Colonic mucosa (tissue), 4 donors: ENCODE results near the gene CAPN9. TPM values are rescaled to one million over a fixed set of nuclear protein-coding genes. Genes with fewer than 3 reads are reported as not detected.
A peak's percentile ranks its signal among the peaks of the same experiment; 100 is the strongest.

Experiments
- DNase-seq: peaks from one replicate; pipeline ENCODE4 v3.0.0-alpha.2; 2020
- H3K27ac ChIP-seq: fragments of 200-600 bp; one replicate; pipeline ENCODE4 v1.8.0; 2021
- H3K27me3 ChIP-seq: fragments of 200-600 bp; one replicate; pipeline ENCODE4 v1.8.0; 2021
- H3K36me3 ChIP-seq: fragments of 200-600 bp; one replicate; pipeline ENCODE4 v1.8.0; 2021
- H3K4me1 ChIP-seq: fragments of 200-600 bp; one replicate; pipeline ENCODE4 v1.8.0; 2021; ENCODE audit warnings: mild to moderate bottlenecking
- H3K4me3 ChIP-seq: fragments of 200-600 bp; one replicate; pipeline ENCODE4 v1.8.0; 2021
- H3K9ac ChIP-seq, 2 donors: one replicate each; pipeline ENCODE4 v1.7.0; 2013; ENCODE audit warnings: control low read depth in 2 of 2, low read depth in 2 of 2, low read length in 2 of 2
- H3K9me3 ChIP-seq: fragments of 200-600 bp; one replicate; pipeline ENCODE4 v1.8.0; 2021
- CTCF ChIP-seq: fragments of 200-600 bp; IDR thresholded peaks from one replicate; pipeline ENCODE4 v1.8.0; 2022; ENCODE audit warnings: antibody characterized with exemption, mild to moderate bottlenecking
- intact Hi-C: fragments of 100-400 bp; cut with DNase I; formaldehyde crosslinking; loops from one replicate; pipeline ENCODE4 v1.14.1; 2022
- total RNA-seq, 2 donors: library from RNA; stranded (reverse); fragmentation: NEBNext Ultra II Directional in 1 of 2; extraction: Animal tissue kit (Norgen Biotek cat#: 25700) in 1 of 2; gene quantifications; one replicate each; pipeline ENCODE4 v1.2.1, GENCODE V29; 2021
- donor health status: healthy.
- donor health status: DM: no; HTN: no; CAD: no.
- donor health status: DM: no; HTN: no; CAD: no.

CAPN9 gene
- total RNA-seq, 2 donors from 2014 or later, result 14.3 to 36.3 TPM

- intact Hi-C loops, result no loop called here
- Histone ChIP-seq H3K4me1 (no peaks in the 10 kb centered on the region), H3K4me3 (no peak overlapping the region), H3K9me3 (no peaks in the 10 kb centered on the region), H3K36me3 (no peaks in the 10 kb centered on the region), H3K27ac (no peak overlapping the region), H3K27me3 (no peaks in the 10 kb centered on the region), H3K9ac (no peak overlapping the region)
- DNase-seq, result no peak
- no peak for TF ChIP-seq CTCF
These were observed 47.2 kb downstream of the CAPN9 start for GRCh38 chr1:230794431-230794830.

- Histone ChIP-seq H3K36me3 (no peaks in the 10 kb centered on the region), H3K27ac (no peak overlapping the region), H3K4me1 (no peaks in the 10 kb centered on the region), H3K27me3 (no peaks in the 10 kb centered on the region), H3K4me3 (no peak overlapping the region), H3K9me3 (no peaks in the 10 kb centered on the region), H3K9ac (no peak overlapping the region)
- DNase-seq, result no peak
- intact Hi-C loops, result loop anchor here (5.0 kb wide), 2 partner anchors 122 to 417 kb away; no protein-coding TSS in a partner anchor
- no peak for TF ChIP-seq CTCF
These were observed 47.9 kb downstream of the CAPN9 start for GRCh38 chr1:230794871-230795605.

GRCh38 chr1:230796626-230797025, 49.4 kb downstream of the CAPN9 start:
- no peak for TF ChIP-seq CTCF
- Histone ChIP-seq H3K27me3 (no peaks in the 10 kb centered on the region), H3K4me1 (no peaks in the 10 kb centered on the region), H3K9ac (no peak overlapping the region), H3K9me3 (no peaks in the 10 kb centered on the region), H3K4me3 (no peak overlapping the region), H3K27ac (no peak overlapping the region), H3K36me3 (no peaks in the 10 kb centered on the region)
- DNase-seq, result no peak
- intact Hi-C loops, result loop anchor here (5.0 kb wide), 2 partner anchors 121 to 416 kb away; no protein-coding TSS in a partner anchor

GRCh38 chr1:230797376-230797920, 50.3 kb downstream of the CAPN9 start:
- Histone ChIP-seq H3K4me3 (no peak overlapping the region), H3K27me3 (no peaks in the 10 kb centered on the region), H3K9me3 (no peaks in the 10 kb centered on the region), H3K27ac (no peak overlapping the region), H3K4me1 (no peaks in the 10 kb centered on the region), H3K9ac (no peak overlapping the region), H3K36me3 (no peaks in the 10 kb centered on the region)
- no peak for DNase-seq
- no peak for TF ChIP-seq CTCF
- intact Hi-C loops, result loop anchor here (5.0 kb wide), 2 partner anchors 120 to 415 kb away; no protein-coding TSS in a partner anchor

- TF ChIP-seq CTCF, result peak; percentile 33
- Histone ChIP-seq H3K9me3 (no peaks in the 10 kb centered on the region), H3K4me3 (no peak overlapping the region), H3K36me3 (no peaks in the 10 kb centered on the region), H3K4me1 (no peaks in the 10 kb centered on the region), H3K27me3 (no peaks in the 10 kb centered on the region), H3K9ac (no peak overlapping the region), H3K27ac (no peak overlapping the region)
- DNase-seq, result peak; percentile 47
- intact Hi-C loops, result loop anchor here (5.0 kb wide), 2 partner anchors 119 to 414 kb away; no protein-coding TSS in a partner anchor
These were observed 50.8 kb downstream of the CAPN9 start for GRCh38 chr1:230797942-230798365.
